ENCODE measurements around the gene ACER3.

ACER3 gene

GRCh38 chr11:77040401-77040777, 179.7 kb downstream of the ACER3 start:
- Histone ChIP-seq H3K4ac (ENCODE audit: low read length) (no peak overlapping the region), H3K27me3 (ENCODE audit: control insufficient read depth in 3 of 3, insufficient read depth in 3 of 3, low read depth in 1 of 3, low read length in 3 of 3) (peaks cover 7 to 39% (median 31%) of the 10 kb centered on the region in 3 experiments), H3K36me3 (replicated peaks in 1 of 2; ENCODE audit: control insufficient read depth in 2 of 2, insufficient read depth in 2 of 2, low read length in 2 of 2) (no peaks in the 10 kb centered on the region), H3K14ac (ENCODE audit: low read length) (no peak overlapping the region), H2AK5ac (ENCODE audit: low read depth, low read length) (peak overlapping the region; percentile 20), H4K8ac (ENCODE audit: low read depth, low read length) (peak overlapping the region; percentile 66), H2BK120ac (ENCODE audit: low read depth, low read length) (peak overlapping the region; percentile 27), H3K4me3 (ENCODE audit: low read length in 2 of 2) (no peak overlapping the region), H3K79me1 (ENCODE audit: low read depth, low read length) (no peaks in the 10 kb centered on the region), H2BK5ac (ENCODE audit: low read length) (no peak overlapping the region), H3K4me1 (ENCODE audit: control insufficient read depth in 2 of 2, insufficient read depth in 1 of 2, low read depth in 1 of 2, low read length in 2 of 2) (peaks cover 0 to 2% of the 10 kb centered on the region in 2 donors), H4K91ac (ENCODE audit: low read depth, low read length, poor library complexity) (no peak overlapping the region), H3K18ac (ENCODE audit: low read length) (no peak overlapping the region), H3K4me2 (ENCODE audit: insufficient read depth, low read length, poor library complexity, severe bottlenecking) (no peak overlapping the region), H2AFZ (ENCODE audit: low read length) (peak overlapping the region; percentile 97), H3K23ac (ENCODE audit: low read depth, low read length, poor library complexity) (no peak overlapping the region), H3K9ac (ENCODE audit: low read depth, low read length, poor library complexity) (no peak overlapping the region), H3K27ac (replicated peaks; ENCODE audit: low read length) (no peak overlapping the region), H2BK12ac (ENCODE audit: low read length) (no peak overlapping the region), H2BK15ac (ENCODE audit: low read length) (peak overlapping the region; percentile 31), H3K9me3 (replicated peaks in 1 of 2; ENCODE audit: control insufficient read depth in 2 of 2, insufficient read depth in 1 of 2, low read depth in 1 of 2, low read length in 2 of 2) (peaks cover 0 to 15% of the 10 kb centered on the region in 2 donors)
- no peak for DNase-seq (ENCODE audit: low spot score)
- no CpG with 5 or more reads among the region's 37 CpGs for WGBS, 2 donors (ENCODE audit: extremely low coverage in 2 of 2, insufficient read length in 2 of 2, insufficient replicate concordance in 1 of 2)

- DNase-seq (ENCODE audit: low spot score), result no peak
- no peak overlapping the region for H2BK12ac ChIP-seq (ENCODE audit: low read length)
- H3K79me1 ChIP-seq (ENCODE audit: low read depth, low read length), result no peaks in the 10 kb centered on the region
- H3K9ac ChIP-seq (ENCODE audit: low read depth, low read length, poor library complexity), result no peak overlapping the region
- peaks cover 7 to 41% (median 36%) of the 10 kb centered on the region in 3 experiments for H3K27me3 ChIP-seq (ENCODE audit: control insufficient read depth in 3 of 3, insufficient read depth in 3 of 3, low read depth in 1 of 3, low read length in 3 of 3)
- H3K18ac ChIP-seq (ENCODE audit: low read length), result no peak overlapping the region
- H3K23ac ChIP-seq (ENCODE audit: low read depth, low read length, poor library complexity), result peak overlapping the region; percentile 40
- no peak overlapping the region for H3K4me2 ChIP-seq (ENCODE audit: insufficient read depth, low read length, poor library complexity, severe bottlenecking)
- H3K9me3 ChIP-seq (replicated peaks in 1 of 2; ENCODE audit: control insufficient read depth in 2 of 2, insufficient read depth in 1 of 2, low read depth in 1 of 2, low read length in 2 of 2), result peaks cover 0 to 15% of the 10 kb centered on the region in 2 donors
- peak overlapping the region; percentile 13 for H2AK5ac ChIP-seq (ENCODE audit: low read depth, low read length)
- no peak overlapping the region for H2AFZ ChIP-seq (ENCODE audit: low read length)
- no CpG with 5 or more reads among the region's 13 CpGs for WGBS, 2 donors (ENCODE audit: extremely low coverage in 2 of 2, insufficient read length in 2 of 2, insufficient replicate concordance in 1 of 2)
- H4K91ac ChIP-seq (ENCODE audit: low read depth, low read length, poor library complexity), result no peak overlapping the region
- peaks cover 0 to 2% of the 10 kb centered on the region in 2 donors for H3K4me1 ChIP-seq (ENCODE audit: control insufficient read depth in 2 of 2, insufficient read depth in 1 of 2, low read depth in 1 of 2, low read length in 2 of 2)
- H3K14ac ChIP-seq (ENCODE audit: low read length), result no peak overlapping the region
- H3K4me3 ChIP-seq (ENCODE audit: low read length in 2 of 2), result no peak overlapping the region
- H4K8ac ChIP-seq (ENCODE audit: low read depth, low read length), result no peak overlapping the region
- peak overlapping the region; percentile 31 for H2BK15ac ChIP-seq (ENCODE audit: low read length)
- H2BK120ac ChIP-seq (ENCODE audit: low read depth, low read length), result no peak overlapping the region
- no peak overlapping the region for H3K4ac ChIP-seq (ENCODE audit: low read length)
- H3K27ac ChIP-seq (replicated peaks; ENCODE audit: low read length), result no peak overlapping the region
- no peak overlapping the region for H2BK5ac ChIP-seq (ENCODE audit: low read length)
- H3K36me3 ChIP-seq (replicated peaks in 1 of 2; ENCODE audit: control insufficient read depth in 2 of 2, insufficient read depth in 2 of 2, low read length in 2 of 2), result no peaks in the 10 kb centered on the region
These were observed 180.2 kb downstream of the ACER3 start for GRCh38 chr11:77040889-77041288.

GRCh38 chr11:77042111-77042726, 181.5 kb downstream of the ACER3 start:
- Histone ChIP-seq H3K36me3 (replicated peaks in 1 of 2; ENCODE audit: control insufficient read depth in 2 of 2, insufficient read depth in 2 of 2, low read length in 2 of 2) (no peaks in the 10 kb centered on the region), H3K14ac (ENCODE audit: low read length) (no peak overlapping the region), H2BK15ac (ENCODE audit: low read length) (no peak overlapping the region), H3K9ac (ENCODE audit: low read depth, low read length, poor library complexity) (no peak overlapping the region), H2BK5ac (ENCODE audit: low read length) (no peak overlapping the region), H2AK5ac (ENCODE audit: low read depth, low read length) (no peak overlapping the region), H4K8ac (ENCODE audit: low read depth, low read length) (no peak overlapping the region), H2BK120ac (ENCODE audit: low read depth, low read length) (no peak overlapping the region), H3K4me2 (ENCODE audit: insufficient read depth, low read length, poor library complexity, severe bottlenecking) (no peak overlapping the region), H3K23ac (ENCODE audit: low read depth, low read length, poor library complexity) (no peak overlapping the region), H3K27me3 (ENCODE audit: control insufficient read depth in 3 of 3, insufficient read depth in 3 of 3, low read depth in 1 of 3, low read length in 3 of 3) (peaks cover 7 to 39% (median 32%) of the 10 kb centered on the region in 3 experiments), H2BK12ac (ENCODE audit: low read length) (no peak overlapping the region), H2AFZ (ENCODE audit: low read length) (no peak overlapping the region), H3K4ac (ENCODE audit: low read length) (no peak overlapping the region), H3K18ac (ENCODE audit: low read length) (no peak overlapping the region), H3K27ac (replicated peaks; ENCODE audit: low read length) (no peak overlapping the region), H3K4me3 (ENCODE audit: low read length in 2 of 2) (peak overlapping the region in 1 of 2 donors; percentile 11), H3K9me3 (replicated peaks in 1 of 2; ENCODE audit: control insufficient read depth in 2 of 2, insufficient read depth in 1 of 2, low read depth in 1 of 2, low read length in 2 of 2) (peaks cover 0 to 15% of the 10 kb centered on the region in 2 donors), H3K79me1 (ENCODE audit: low read depth, low read length) (no peaks in the 10 kb centered on the region), H4K91ac (ENCODE audit: low read depth, low read length, poor library complexity) (no peak overlapping the region), H3K4me1 (ENCODE audit: control insufficient read depth in 2 of 2, insufficient read depth in 1 of 2, low read depth in 1 of 2, low read length in 2 of 2) (peaks cover 2 to 3% of the 10 kb centered on the region in 2 donors)
- no CpG with 5 or more reads among the region's 13 CpGs for WGBS, 2 donors (ENCODE audit: extremely low coverage in 2 of 2, insufficient read length in 2 of 2, insufficient replicate concordance in 1 of 2)
- DNase-seq (ENCODE audit: low spot score), result no peak

- no peak overlapping the region for H3K18ac ChIP-seq (ENCODE audit: low read length)
- H3K79me1 ChIP-seq (ENCODE audit: low read depth, low read length), result no peaks in the 10 kb centered on the region
- no peaks in the 10 kb centered on the region for H3K36me3 ChIP-seq (replicated peaks in 1 of 2; ENCODE audit: control insufficient read depth in 2 of 2, insufficient read depth in 2 of 2, low read length in 2 of 2)
- DNase-seq (ENCODE audit: low spot score), result no peak
- no peak overlapping the region for H2BK5ac ChIP-seq (ENCODE audit: low read length)
- peaks cover 3% of the 10 kb centered on the region in 2 donors for H3K4me1 ChIP-seq (ENCODE audit: control insufficient read depth in 2 of 2, insufficient read depth in 1 of 2, low read depth in 1 of 2, low read length in 2 of 2)
- H4K91ac ChIP-seq (ENCODE audit: low read depth, low read length, poor library complexity), result no peak overlapping the region
- no peak overlapping the region for H3K4ac ChIP-seq (ENCODE audit: low read length)
- no CpG with 5 or more reads among the region's 2 CpGs for WGBS, 2 donors (ENCODE audit: extremely low coverage in 2 of 2, insufficient read length in 2 of 2, insufficient replicate concordance in 1 of 2)
- H3K23ac ChIP-seq (ENCODE audit: low read depth, low read length, poor library complexity), result no peak overlapping the region
- no peak overlapping the region for H4K8ac ChIP-seq (ENCODE audit: low read depth, low read length)
- no peak overlapping the region for H3K14ac ChIP-seq (ENCODE audit: low read length)
- H3K27ac ChIP-seq (replicated peaks; ENCODE audit: low read length), result no peak overlapping the region
- no peak overlapping the region for H3K9ac ChIP-seq (ENCODE audit: low read depth, low read length, poor library complexity)
- H3K4me3 ChIP-seq (ENCODE audit: low read length in 2 of 2), result no peak overlapping the region
- H3K9me3 ChIP-seq (replicated peaks in 1 of 2; ENCODE audit: control insufficient read depth in 2 of 2, insufficient read depth in 1 of 2, low read depth in 1 of 2, low read length in 2 of 2), result peaks cover 0 to 10% of the 10 kb centered on the region in 2 donors
- no peak overlapping the region for H2AFZ ChIP-seq (ENCODE audit: low read length)
- H2BK120ac ChIP-seq (ENCODE audit: low read depth, low read length), result no peak overlapping the region
- H2BK12ac ChIP-seq (ENCODE audit: low read length), result no peak overlapping the region
- H3K27me3 ChIP-seq (ENCODE audit: control insufficient read depth in 3 of 3, insufficient read depth in 3 of 3, low read depth in 1 of 3, low read length in 3 of 3), result peaks cover 7 to 28% (median 24%) of the 10 kb centered on the region in 3 experiments
- H3K4me2 ChIP-seq (ENCODE audit: insufficient read depth, low read length, poor library complexity, severe bottlenecking), result no peak overlapping the region
- H2AK5ac ChIP-seq (ENCODE audit: low read depth, low read length), result no peak overlapping the region
- H2BK15ac ChIP-seq (ENCODE audit: low read length), result no peak overlapping the region
These were observed 183.6 kb downstream of the ACER3 start for GRCh38 chr11:77044356-77044755.
